Neural cell (in vitro differentiated cells): ENCODE results near the gene SHISAL1. TPM values are rescaled to one million over a fixed set of nuclear protein-coding genes. Genes with fewer than 3 reads are reported as not detected.

ENCODE experiments used
- H2AFZ ChIP-seq: fragments of 200-600, 300-800 bp; sonication (generic), shearing (Covaris generic); 2 replicates; pipeline ENCODE4 v1.6.0; 2014; ENCODE audit warnings: low read depth, mild to moderate bottlenecking, antibody characterized with exemption, low read length, moderate library complexity
- H3F3A ChIP-seq: fragments of 200-600 bp; shearing (Covaris generic); 2 replicates; pipeline ENCODE4 v1.6.1; 2016; ENCODE audit warnings: mild to moderate bottlenecking, moderate library complexity, mixed read lengths, antibody characterized with exemption, low read length; ENCODE audit not compliant: insufficient read depth, poor library complexity, severe bottlenecking
- H3K27ac ChIP-seq: fragments of 200-600, 300-800 bp; sonication (generic), shearing (Covaris generic); 2 replicates; pipeline ENCODE4 v1.5.1; 2014; ENCODE audit warnings: mild to moderate bottlenecking, low read length, moderate library complexity
- H3K27me3 ChIP-seq: fragments of 300-800, 200-600 bp; sonication (generic), shearing (Covaris generic); 2 replicates; pipeline ENCODE4 v1.6.0; 2014; ENCODE audit warnings: mild to moderate bottlenecking, low read depth, low read length, moderate library complexity; ENCODE audit not compliant: insufficient read depth
- H3K36me3 ChIP-seq: fragments of 300-800, 200-600 bp; sonication (generic), shearing (Covaris generic); 2 replicates; pipeline ENCODE4 v1.5.1; 2014; ENCODE audit warnings: mild to moderate bottlenecking, antibody characterized with exemption, low read length, moderate library complexity; ENCODE audit not compliant: insufficient read depth
- H3K4me2 ChIP-seq: fragments of 300-800, 200-600 bp; sonication (generic), shearing (Covaris generic); 2 replicates; pipeline ENCODE4 v1.6.0; 2014; ENCODE audit warnings: mild to moderate bottlenecking, low read length
- H3K4me3 ChIP-seq: fragments of 300-800, 200-600 bp; sonication (generic), shearing (Covaris generic); 2 replicates; pipeline ENCODE4 v1.5.1; 2014; ENCODE audit warnings: mild to moderate bottlenecking, low read length, moderate library complexity
- H3K79me2 ChIP-seq: fragments of 200-600 bp; shearing (Covaris generic); replicated peaks from 2 replicates; pipeline ENCODE4 v1.6.0; 2014; ENCODE audit warnings: mild to moderate bottlenecking, low read length, moderate library complexity; ENCODE audit not compliant: insufficient read depth
- H3K9ac ChIP-seq: fragments of 300-800, 200-600 bp; sonication (generic), shearing (Covaris generic); 2 replicates; pipeline ENCODE4 v1.6.1; 2016; ENCODE audit warnings: mild to moderate bottlenecking, low read length, mixed read lengths
- H3K9me2 ChIP-seq: fragments of 200-600 bp; shearing (Covaris generic); 2 replicates; pipeline ENCODE4 v1.6.1; 2016; ENCODE audit warnings: mild to moderate bottlenecking, low read length, mixed read lengths; ENCODE audit not compliant: insufficient read depth
- H3K9me3 ChIP-seq: fragments of 200-600, 300-800 bp; sonication (generic), shearing (Covaris generic); 2 replicates; pipeline ENCODE4 v1.6.1; 2016; ENCODE audit warnings: mild to moderate bottlenecking, mixed run types, low read length, moderate library complexity, mixed read lengths
- H4K20me1 ChIP-seq: fragments of 200-600 bp; shearing (Covaris generic); 2 replicates; pipeline ENCODE4 v1.6.1; 2016; ENCODE audit warnings: mild to moderate bottlenecking, mixed run types; ENCODE audit not compliant: insufficient read depth
- CTCF ChIP-seq: fragments of 450-650 bp; IDR thresholded peaks from 2 replicates; pipeline ENCODE4 v1.5.1; 2014; ENCODE audit warnings: antibody characterized with exemption, mild to moderate bottlenecking, moderate library complexity; ENCODE audit not compliant: poor library complexity, severe bottlenecking
- EP300 ChIP-seq: fragments of 450-650 bp; conservative IDR thresholded peaks from 2 replicates; pipeline ENCODE4 v1.6.1; 2014; ENCODE audit warnings: antibody characterized with exemption, mild to moderate bottlenecking, moderate library complexity; ENCODE audit not compliant: poor library complexity, severe bottlenecking
- EZH2 ChIP-seq: fragments of 200-600, 300-800 bp; shearing (Covaris generic), sonication (generic); IDR thresholded peaks from 2 replicates; pipeline ENCODE4 v1.6.1; 2014; ENCODE audit warnings: antibody characterized with exemption, low read length, borderline replicate concordance, mild to moderate bottlenecking; ENCODE audit not compliant: insufficient read depth, poor library complexity, severe bottlenecking
- MXI1 ChIP-seq: fragments of 450-650 bp; conservative IDR thresholded peaks from 2 replicates; pipeline ENCODE4 v1.6.1; 2014; ENCODE audit warnings: antibody characterized with exemption, mild to moderate bottlenecking; ENCODE audit not compliant: poor library complexity, severe bottlenecking
- POLR2AphosphoS5 ChIP-seq: IDR thresholded peaks from 2 replicates; pipeline ENCODE4 v1.6.1; 2012
- RAD21 ChIP-seq: fragments of 450-650 bp; conservative IDR thresholded peaks from 2 replicates; pipeline ENCODE4 v1.6.1; 2014; ENCODE audit warnings: antibody characterized with exemption, mild to moderate bottlenecking, moderate library complexity
- SMC3 ChIP-seq: fragments of 450-650 bp; conservative IDR thresholded peaks from 2 replicates; pipeline ENCODE4 v1.6.1; 2014; ENCODE audit warnings: antibody characterized with exemption, mild to moderate bottlenecking, moderate library complexity; ENCODE audit not compliant: poor library complexity
- TAF1 ChIP-seq: IDR thresholded peaks from 2 replicates; pipeline ENCODE4 v1.6.1; 2012; ENCODE audit warnings: low read depth
- polyA plus RNA-seq: library from polyadenylated mRNA; depleted of rRNA; stranded (reverse); fragments of >200 nt; gene quantifications from 2 replicates; pipeline ENCODE4 v1.2.3, GENCODE V29; 2014
- TF ChIP-seq, protein P1 (sequence below): IDR thresholded peaks from 2 replicates; pipeline ENCODE4 v1.6.1; 2012; ENCODE audit warnings: borderline replicate concordance

Gene SHISAL1
- polyA plus RNA-seq, 1 donor from 2014 or later = 15.4 TPM

- Histone ChIP-seq H3K4me2 (no peak overlapping the region), H3K79me2 (no peaks in the 10 kb centered on the region), H3K9me3 (no peaks in the 10 kb centered on the region), H4K20me1 (no peaks in the 10 kb centered on the region), H3K9ac (no peak overlapping the region), H3K4me3 (no peak overlapping the region), H3F3A (no peaks in the 10 kb centered on the region), H3K9me2 (no peaks in the 10 kb centered on the region), H3K27ac (no peak overlapping the region), H2AFZ (no peak overlapping the region), H3K27me3 (no peaks in the 10 kb centered on the region), H3K36me3 (no peaks in the 10 kb centered on the region)
- TF ChIP-seq EZH2 (no peak), TAF1 (no peak)
Observed at GRCh38 chr22:44199164-44199563, 113.6 kb downstream of the SHISAL1 start.

DNA sequence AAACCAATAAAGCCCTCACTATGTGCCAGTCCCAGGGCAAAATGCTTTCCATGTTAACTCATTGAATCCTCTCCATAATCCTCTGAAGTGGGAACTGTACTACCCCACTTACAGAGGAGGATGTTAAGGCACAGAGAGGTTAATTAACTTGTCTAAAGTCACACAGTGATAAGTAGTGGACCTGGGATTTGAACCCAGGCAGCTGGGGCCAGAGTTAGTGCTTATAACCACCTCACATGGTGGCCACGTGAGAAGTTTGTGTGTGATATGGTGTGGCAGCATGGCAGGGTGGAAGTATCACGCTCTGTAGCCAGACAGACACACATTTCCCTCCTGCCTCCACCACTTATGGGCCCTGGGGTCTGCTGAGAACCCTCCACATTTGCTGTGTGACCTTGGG lies 115.5 kb downstream of the SHISAL1 start:
- Histone ChIP-seq H3F3A (no peaks in the 10 kb centered on the region), H3K4me3 (no peak overlapping the region), H3K9me2 (no peaks in the 10 kb centered on the region), H3K9ac (no peak overlapping the region), H3K36me3 (no peaks in the 10 kb centered on the region), H3K79me2 (no peaks in the 10 kb centered on the region), H3K27ac (no peak overlapping the region), H3K9me3 (no peaks in the 10 kb centered on the region), H3K4me2 (no peak overlapping the region), H4K20me1 (no peaks in the 10 kb centered on the region), H3K27me3 (no peaks in the 10 kb centered on the region), H2AFZ (no peak overlapping the region)
- TF ChIP-seq MXI1 (no peak), SMC3 (no peak), EP300 (no peak), POLR2AphosphoS5 (no peak), RAD21 (no peak), CTCF (no peak), EZH2 (no peak), TAF1 (no peak)
- TF ChIP-seq, protein P1, sequence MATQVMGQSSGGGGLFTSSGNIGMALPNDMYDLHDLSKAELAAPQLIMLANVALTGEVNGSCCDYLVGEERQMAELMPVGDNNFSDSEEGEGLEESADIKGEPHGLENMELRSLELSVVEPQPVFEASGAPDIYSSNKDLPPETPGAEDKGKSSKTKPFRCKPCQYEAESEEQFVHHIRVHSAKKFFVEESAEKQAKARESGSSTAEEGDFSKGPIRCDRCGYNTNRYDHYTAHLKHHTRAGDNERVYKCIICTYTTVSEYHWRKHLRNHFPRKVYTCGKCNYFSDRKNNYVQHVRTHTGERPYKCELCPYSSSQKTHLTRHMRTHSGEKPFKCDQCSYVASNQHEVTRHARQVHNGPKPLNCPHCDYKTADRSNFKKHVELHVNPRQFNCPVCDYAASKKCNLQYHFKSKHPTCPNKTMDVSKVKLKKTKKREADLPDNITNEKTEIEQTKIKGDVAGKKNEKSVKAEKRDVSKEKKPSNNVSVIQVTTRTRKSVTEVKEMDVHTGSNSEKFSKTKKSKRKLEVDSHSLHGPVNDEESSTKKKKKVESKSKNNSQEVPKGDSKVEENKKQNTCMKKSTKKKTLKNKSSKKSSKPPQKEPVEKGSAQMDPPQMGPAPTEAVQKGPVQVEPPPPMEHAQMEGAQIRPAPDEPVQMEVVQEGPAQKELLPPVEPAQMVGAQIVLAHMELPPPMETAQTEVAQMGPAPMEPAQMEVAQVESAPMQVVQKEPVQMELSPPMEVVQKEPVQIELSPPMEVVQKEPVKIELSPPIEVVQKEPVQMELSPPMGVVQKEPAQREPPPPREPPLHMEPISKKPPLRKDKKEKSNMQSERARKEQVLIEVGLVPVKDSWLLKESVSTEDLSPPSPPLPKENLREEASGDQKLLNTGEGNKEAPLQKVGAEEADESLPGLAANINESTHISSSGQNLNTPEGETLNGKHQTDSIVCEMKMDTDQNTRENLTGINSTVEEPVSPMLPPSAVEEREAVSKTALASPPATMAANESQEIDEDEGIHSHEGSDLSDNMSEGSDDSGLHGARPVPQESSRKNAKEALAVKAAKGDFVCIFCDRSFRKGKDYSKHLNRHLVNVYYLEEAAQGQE = no peak

GRCh38 chr22:44196731-44197131 lies 116.0 kb downstream of the SHISAL1 start:
- no peaks in the 10 kb centered on the region for H3K36me3 ChIP-seq
- H3K79me2 ChIP-seq = no peaks in the 10 kb centered on the region
- H4K20me1 ChIP-seq = no peaks in the 10 kb centered on the region
- no peak overlapping the region for H2AFZ ChIP-seq
- no peak overlapping the region for H3K4me3 ChIP-seq
- H3K9me3 ChIP-seq = no peaks in the 10 kb centered on the region
- no peaks in the 10 kb centered on the region for H3F3A ChIP-seq
- no peaks in the 10 kb centered on the region for H3K9me2 ChIP-seq
- H3K27ac ChIP-seq = no peak overlapping the region
- H3K9ac ChIP-seq = no peak overlapping the region
- TF ChIP-seq POLR2AphosphoS5 (no peak), SMC3 (no peak), EP300 (no peak), CTCF (no peak), EZH2 (no peak), RAD21 (no peak), MXI1 (no peak), TAF1 (no peak)
- TF ChIP-seq, protein P1 = no peak
- no peak overlapping the region for H3K4me2 ChIP-seq
- no peaks in the 10 kb centered on the region for H3K27me3 ChIP-seq
